Thoracic aorta (tissue), 2 donors: ENCODE data around the gene FER1L5. TPM values are rescaled to one million over a fixed set of nuclear protein-coding genes. Genes with fewer than 3 reads are reported as not detected.

Source experiments
- ATAC-seq: fragments of 150-250 bp; one replicate; pipeline ENCODE4 v1.8.0; 2017; ENCODE audit warnings: low read depth; ENCODE audit not compliant: insufficient number of reproducible peaks, low FRiP score
- DNase-seq: peaks from one replicate; pipeline ENCODE4 v3.0.0-alpha.2; 2020; ENCODE audit warnings: low spot score
- H3K27ac ChIP-seq, 2 donors: fragments of 200-600 bp; sonication (generic); 1 replicate in 1 of 2; 2 replicates in 1 of 2; pipeline ENCODE4 v1.5.1; 2016; ENCODE audit warnings: mild to moderate bottlenecking in 2 of 2, moderate library complexity in 2 of 2
- H3K27me3 ChIP-seq: fragments of 200-600 bp; sonication (generic); replicated peaks from 2 replicates; pipeline ENCODE4 v1.6.0; 2016; ENCODE audit warnings: mild to moderate bottlenecking; ENCODE audit not compliant: insufficient read depth
- H3K36me3 ChIP-seq: fragments of 200-600 bp; sonication (generic); one replicate; pipeline ENCODE4 v1.5.1; 2016
- H3K4me1 ChIP-seq, 2 donors: fragments of 200-600 bp; sonication (generic); 1 replicate in 1 of 2; 2 replicates in 1 of 2; pipeline versions ENCODE4 v1.5.1 to v1.6.0; 2016; ENCODE audit warnings: low read depth in 2 of 2, mild to moderate bottlenecking in 1 of 2; ENCODE audit not compliant: control insufficient read depth in 1 of 2
- H3K4me3 ChIP-seq: fragments of 200-600 bp; sonication (generic); 2 replicates; pipeline ENCODE4 v1.5.1; 2016; ENCODE audit warnings: mild to moderate bottlenecking
- H3K9me3 ChIP-seq: fragments of 200-600 bp; sonication (generic); 2 replicates; pipeline ENCODE4 v1.5.1; 2016
- CTCF ChIP-seq: fragments of 200-600 bp; sonication (generic); IDR thresholded peaks from one replicate; pipeline ENCODE4 v1.5.1; 2019; ENCODE audit warnings: antibody characterized with exemption
- total RNA-seq, 2 donors: library from RNA; depleted of rRNA; stranded (reverse); fragments of >200 nt; gene quantifications; one replicate each; pipeline versions ENCODE4 v1.1.0 to v1.2.3, GENCODE V29; 2016

The FER1L5 gene
- total RNA-seq, 2 donors from 2014 or later, result not detected

GRCh38 chr2:96685577-96686459 is 43.3 kb downstream of the FER1L5 start:
- ATAC-seq (no peak), DNase-seq (no peak)
- H3K27me3 ChIP-seq, result no peaks in the 10 kb centered on the region
- no peaks in the 10 kb centered on the region for H3K9me3 ChIP-seq
- H3K4me1 ChIP-seq, result peaks cover under 1 to 8% of the 10 kb centered on the region in 2 donors
- no peak overlapping the region for H3K4me3 ChIP-seq
- H3K27ac ChIP-seq, result no peak overlapping the region
- TF ChIP-seq CTCF, result no peak
- H3K36me3 ChIP-seq, result no peaks in the 10 kb centered on the region

- Histone ChIP-seq H3K27ac (no peak overlapping the region), H3K9me3 (no peaks in the 10 kb centered on the region), H3K27me3 (no peaks in the 10 kb centered on the region), H3K4me1 (peaks cover 0 to 8% of the 10 kb centered on the region in 2 donors), H3K4me3 (no peak overlapping the region), H3K36me3 (no peaks in the 10 kb centered on the region)
- no peak for DNase-seq
- no peak for TF ChIP-seq CTCF
- ATAC-seq, result no peak
These were observed 44.7 kb downstream of the FER1L5 start for GRCh38 chr2:96687266-96687665.

GRCh38 chr2:96687711-96688640 is 45.4 kb downstream of the FER1L5 start:
- DNase-seq (no peak), ATAC-seq (no peak)
- Histone ChIP-seq H3K4me3 (no peak overlapping the region), H3K9me3 (no peaks in the 10 kb centered on the region), H3K27ac (no peak overlapping the region), H3K36me3 (no peaks in the 10 kb centered on the region), H3K4me1 (peaks cover 0 to 8% of the 10 kb centered on the region in 2 donors), H3K27me3 (no peaks in the 10 kb centered on the region)
- TF ChIP-seq CTCF, result no peak

- Histone ChIP-seq H3K9me3 (no peaks in the 10 kb centered on the region), H3K36me3 (no peaks in the 10 kb centered on the region), H3K27ac (no peak overlapping the region), H3K27me3 (no peaks in the 10 kb centered on the region), H3K4me1 (peaks cover 0 to 8% of the 10 kb centered on the region in 2 donors), H3K4me3 (no peak overlapping the region)
- DNase-seq, result no peak
- no peak for ATAC-seq
- TF ChIP-seq CTCF, result no peak
These were observed 46.3 kb downstream of the FER1L5 start for GRCh38 chr2:96688649-96689430.
